Fibroblast of mammary gland (primary cell): ENCODE data around the gene WFS1.

Source experiments
- DNase-seq: peaks from one replicate; pipeline ENCODE4 v3.0.0-alpha.2; 2010; ENCODE audit warnings: low read depth
- H3K4me3 ChIP-seq: 2 replicates; pipeline ENCODE4 v1.5.1; 2011; ENCODE audit warnings: low read depth, mild to moderate bottlenecking, low read length, moderate library complexity; ENCODE audit not compliant: control insufficient read depth
- CTCF ChIP-seq: conservative IDR thresholded peaks from 2 replicates; pipeline ENCODE4 v1.5.1; 2011; ENCODE audit warnings: low read depth, low read length, inconsistent platforms; ENCODE audit not compliant: control insufficient read depth, insufficient read depth

WFS1 gene

GRCh38 chr4:6308899-6309643, 39.4 kb downstream of the WFS1 start:
- TF ChIP-seq CTCF: no peak
- no peak for DNase-seq
- no peak overlapping the region for H3K4me3 ChIP-seq

- DNase-seq: no peak
- TF ChIP-seq CTCF: no peak
- H3K4me3 ChIP-seq: no peak overlapping the region
These were observed 40.1 kb downstream of the WFS1 start for GRCh38 chr4:6309777-6310176.

- DNase-seq: no peak
- TF ChIP-seq CTCF: no peak
- H3K4me3 ChIP-seq: no peak overlapping the region
These were observed 43.6 kb downstream of the WFS1 start for GRCh38 chr4:6313216-6313615.

GRCh38 chr4:6316461-6317003, 46.9 kb downstream of the WFS1 start:
- DNase-seq: no peak
- no peak for TF ChIP-seq CTCF
- H3K4me3 ChIP-seq: no peak overlapping the region

- DNase-seq: no peak
- no peak for TF ChIP-seq CTCF
These were observed 48.6 kb downstream of the WFS1 start for GRCh38 chr4:6318206-6318605.

GRCh38 chr4:6319530-6320150, 50.0 kb downstream of the WFS1 start:
- H3K4me3 ChIP-seq: no peak overlapping the region
- no peak for TF ChIP-seq CTCF
- DNase-seq: peak; percentile 5

More at GRCh38 chr4:6318206-6318605, 48.6 kb downstream of the WFS1 start:
- no peak overlapping the region for H3K4me3 ChIP-seq
